Kidney epithelial cell (primary cell): ENCODE data around the gene SLC24A2. TPM values are rescaled to one million over a fixed set of nuclear protein-coding genes. Genes with fewer than 3 reads are reported as not detected.

Experiments used
- DNase-seq: peaks from one replicate; pipeline ENCODE4 v3.0.0-alpha.2; 2010; ENCODE audit warnings: low read depth
- H3K27me3 ChIP-seq: 2 replicates; pipeline ENCODE4 v1.6.0; 2011; ENCODE audit warnings: low read length; ENCODE audit not compliant: control insufficient read depth, insufficient read depth
- H3K36me3 ChIP-seq: 2 replicates; pipeline ENCODE4 v1.5.1; 2011; ENCODE audit warnings: low read length; ENCODE audit not compliant: control insufficient read depth, insufficient read depth
- H3K4me3 ChIP-seq: 2 replicates; pipeline ENCODE4 v1.5.1; 2011; ENCODE audit warnings: low read depth, mild to moderate bottlenecking, control low read depth, low read length
- total RNA-seq: library from RNA; depleted of rRNA; stranded (reverse); fragments of >200 nt; gene quantifications from 2 replicates; pipeline ENCODE4 v1.2.3, GENCODE V29; 2015
- TF ChIP-seq, protein P1 (sequence below): IDR thresholded peaks from 2 replicates; pipeline ENCODE4 v1.5.1; 2011; ENCODE audit warnings: mild to moderate bottlenecking, moderate library complexity, low read length, control low read depth, inconsistent platforms; ENCODE audit not compliant: insufficient read depth, poor library complexity, severe bottlenecking

The SLC24A2 gene
- total RNA-seq, 1 donor from 2014 or later = not detected

GRCh38 chr9:19809422-19810269 lies 20.8 kb upstream of the SLC24A2 start:
- TF ChIP-seq, protein P1, sequence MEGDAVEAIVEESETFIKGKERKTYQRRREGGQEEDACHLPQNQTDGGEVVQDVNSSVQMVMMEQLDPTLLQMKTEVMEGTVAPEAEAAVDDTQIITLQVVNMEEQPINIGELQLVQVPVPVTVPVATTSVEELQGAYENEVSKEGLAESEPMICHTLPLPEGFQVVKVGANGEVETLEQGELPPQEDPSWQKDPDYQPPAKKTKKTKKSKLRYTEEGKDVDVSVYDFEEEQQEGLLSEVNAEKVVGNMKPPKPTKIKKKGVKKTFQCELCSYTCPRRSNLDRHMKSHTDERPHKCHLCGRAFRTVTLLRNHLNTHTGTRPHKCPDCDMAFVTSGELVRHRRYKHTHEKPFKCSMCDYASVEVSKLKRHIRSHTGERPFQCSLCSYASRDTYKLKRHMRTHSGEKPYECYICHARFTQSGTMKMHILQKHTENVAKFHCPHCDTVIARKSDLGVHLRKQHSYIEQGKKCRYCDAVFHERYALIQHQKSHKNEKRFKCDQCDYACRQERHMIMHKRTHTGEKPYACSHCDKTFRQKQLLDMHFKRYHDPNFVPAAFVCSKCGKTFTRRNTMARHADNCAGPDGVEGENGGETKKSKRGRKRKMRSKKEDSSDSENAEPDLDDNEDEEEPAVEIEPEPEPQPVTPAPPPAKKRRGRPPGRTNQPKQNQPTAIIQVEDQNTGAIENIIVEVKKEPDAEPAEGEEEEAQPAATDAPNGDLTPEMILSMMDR = no peak
- Histone ChIP-seq H3K36me3 (no peaks in the 10 kb centered on the region), H3K27me3 (no peaks in the 10 kb centered on the region), H3K4me3 (no peak overlapping the region)
- no peak for DNase-seq

DNA sequence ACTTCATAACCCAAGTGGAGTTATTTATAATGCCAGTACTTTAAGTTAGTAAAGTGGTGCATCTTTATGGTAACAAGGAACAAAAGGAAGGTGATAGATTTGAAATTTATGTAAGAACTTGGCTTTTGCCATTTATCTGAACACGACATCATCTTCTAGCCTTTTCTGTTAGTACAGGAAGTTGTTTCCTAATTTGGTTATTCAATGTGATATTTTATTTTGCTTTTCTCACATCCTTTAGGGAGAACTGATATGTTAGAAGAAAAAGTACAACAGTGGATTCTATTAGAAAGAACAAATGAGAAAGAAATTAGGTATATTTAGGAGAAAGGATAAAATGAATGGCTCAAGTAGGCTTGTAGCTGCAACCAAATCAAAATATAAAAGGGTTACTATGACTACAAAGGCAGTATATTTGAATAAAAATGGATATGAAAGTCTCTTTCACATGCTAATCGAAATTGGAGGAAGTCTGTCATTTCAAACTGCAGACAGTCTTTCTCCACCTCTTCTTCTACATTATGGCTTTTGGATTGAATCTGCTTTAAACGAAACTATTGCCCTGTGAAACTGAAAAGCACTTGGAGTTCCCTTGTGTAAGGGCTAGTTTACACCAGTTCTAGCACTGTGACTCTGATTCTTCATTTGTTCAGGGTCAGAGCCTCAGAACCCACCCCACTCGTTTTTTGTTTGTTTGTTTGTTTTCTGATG lies 18.5 kb upstream of the SLC24A2 start:
- H3K4me3 ChIP-seq = no peak overlapping the region
- H3K27me3 ChIP-seq = no peaks in the 10 kb centered on the region
- H3K36me3 ChIP-seq = no peaks in the 10 kb centered on the region
- TF ChIP-seq, protein P1 = no peak
- DNase-seq = no peak

DNA sequence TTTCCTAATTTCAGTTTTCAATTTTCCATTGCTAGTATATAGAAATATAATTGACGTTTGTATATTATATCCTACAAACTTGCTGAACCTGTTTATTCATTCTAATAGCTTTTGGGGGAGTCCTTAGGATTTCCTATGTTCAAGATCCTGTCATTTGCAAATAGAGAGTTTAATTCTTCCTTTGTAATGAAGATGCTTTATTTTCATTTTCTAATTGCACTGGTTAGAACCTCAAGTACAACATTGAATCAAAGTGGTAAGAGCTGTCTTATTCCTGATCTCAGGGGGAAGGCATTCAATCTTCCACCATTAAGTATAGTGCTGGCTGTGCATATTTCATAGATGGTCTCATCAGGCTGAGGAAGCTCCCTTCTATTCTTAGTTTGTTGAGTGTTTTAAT lies 15.6 kb upstream of the SLC24A2 start:
- Histone ChIP-seq H3K27me3 (no peaks in the 10 kb centered on the region), H3K4me3 (no peak overlapping the region), H3K36me3 (no peaks in the 10 kb centered on the region)
- DNase-seq = no peak
- TF ChIP-seq, protein P1 = no peak

DNA sequence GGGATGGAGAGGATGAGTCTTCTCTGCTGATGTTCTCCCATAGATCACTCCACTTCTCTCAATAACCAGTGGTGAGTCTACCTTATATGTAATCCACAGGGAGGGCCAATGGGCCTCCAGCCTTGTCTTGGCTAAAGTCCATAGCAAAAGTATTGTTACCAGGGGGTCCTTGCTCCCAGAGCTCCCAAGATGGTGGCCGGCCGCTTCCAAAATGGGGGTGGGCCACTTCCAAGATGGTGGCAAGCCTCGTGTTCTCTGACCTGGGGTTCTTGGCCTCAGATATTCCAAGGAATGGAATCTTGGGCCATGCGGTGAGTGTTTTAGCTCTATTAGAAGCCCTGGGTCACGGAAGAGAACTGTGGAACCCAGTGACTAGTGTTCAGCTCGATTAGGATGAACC lies 12.0 kb upstream of the SLC24A2 start:
- Histone ChIP-seq H3K36me3 (no peaks in the 10 kb centered on the region), H3K4me3 (no peak overlapping the region), H3K27me3 (no peaks in the 10 kb centered on the region)
- DNase-seq = no peak
- TF ChIP-seq, protein P1 = no peak

DNA sequence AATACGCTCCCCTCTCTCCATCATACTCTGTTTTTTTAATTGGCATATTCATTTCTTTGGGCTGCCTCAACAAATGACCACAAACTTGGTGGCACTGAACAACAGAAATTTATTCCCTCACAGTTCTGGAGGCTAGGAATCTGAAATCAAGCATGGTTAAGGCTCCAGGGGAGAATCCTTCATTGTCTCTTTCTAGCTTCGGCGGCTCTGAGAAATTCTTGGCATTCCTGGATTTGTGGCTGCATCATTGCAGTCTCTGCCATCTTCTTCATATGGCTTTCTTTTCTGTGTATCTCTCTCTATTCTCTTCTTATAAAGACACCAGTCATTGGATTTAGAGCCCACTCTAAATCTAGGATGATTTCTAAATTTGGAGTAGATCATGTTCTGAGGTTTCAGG lies 10.9 kb upstream of the SLC24A2 start:
- DNase-seq = no peak
- H3K36me3 ChIP-seq = no peaks in the 10 kb centered on the region
- TF ChIP-seq, protein P1 = no peak

More for the DNA sequence above, 10.9 kb upstream of the SLC24A2 start:
- H3K4me3 ChIP-seq = no peak overlapping the region
- H3K27me3 ChIP-seq = no peaks in the 10 kb centered on the region
